ENCODE results near the gene MAP3K7CL.
"Not testable (repeated sequence)": the region's sequence is repeated elsewhere in the genome, so short reads cannot be mapped to it uniquely, and the experiment has no call there.

Gene MAP3K7CL

DNA sequence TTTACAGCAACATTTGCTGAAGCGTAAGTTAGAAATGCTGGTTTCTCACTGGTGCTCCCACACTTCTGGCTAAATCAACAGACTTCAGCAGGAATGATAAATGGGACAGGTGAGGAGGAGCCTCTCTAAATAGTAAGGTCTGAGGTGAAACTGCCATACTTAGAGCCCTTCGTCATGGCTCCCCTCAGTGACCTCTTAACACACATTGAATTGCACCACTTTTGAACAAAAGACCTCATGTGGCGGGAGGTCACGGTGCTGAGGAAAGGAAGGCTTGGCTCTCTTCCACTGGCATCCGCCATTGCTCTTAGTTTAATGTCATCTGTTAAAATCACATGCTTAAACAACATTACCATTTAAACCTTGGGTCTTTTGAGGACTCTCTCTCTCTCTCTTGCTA lies 3.4 kb downstream of the MAP3K7CL start:
- DNase-seq (ENCODE audit: low read depth), result no peak

- DNase-seq (ENCODE audit: low read depth), result no peak
These were observed 5.0 kb downstream of the MAP3K7CL start for GRCh38 chr21:29135481-29135880.

DNA sequence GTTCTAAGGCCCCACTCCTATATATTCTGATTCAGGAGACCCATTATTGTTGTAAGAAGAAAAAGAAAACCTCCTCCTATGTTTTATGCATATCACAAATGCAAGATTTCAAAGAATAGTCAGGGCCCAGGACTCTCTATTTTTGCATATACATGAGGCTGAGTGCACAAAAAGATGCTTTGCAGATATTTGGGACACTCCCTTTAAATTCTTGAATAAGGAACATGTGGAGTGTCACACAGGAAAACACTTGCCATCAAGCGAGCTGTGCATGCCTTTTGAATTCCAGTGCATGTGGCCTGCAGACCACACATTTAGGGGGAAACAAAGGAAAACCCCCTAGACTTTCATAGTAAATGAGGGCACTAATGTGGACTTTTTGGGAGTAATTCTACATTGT lies 5.6 kb downstream of the MAP3K7CL start:
- DNase-seq (ENCODE audit: low read depth), result no peak

DNA sequence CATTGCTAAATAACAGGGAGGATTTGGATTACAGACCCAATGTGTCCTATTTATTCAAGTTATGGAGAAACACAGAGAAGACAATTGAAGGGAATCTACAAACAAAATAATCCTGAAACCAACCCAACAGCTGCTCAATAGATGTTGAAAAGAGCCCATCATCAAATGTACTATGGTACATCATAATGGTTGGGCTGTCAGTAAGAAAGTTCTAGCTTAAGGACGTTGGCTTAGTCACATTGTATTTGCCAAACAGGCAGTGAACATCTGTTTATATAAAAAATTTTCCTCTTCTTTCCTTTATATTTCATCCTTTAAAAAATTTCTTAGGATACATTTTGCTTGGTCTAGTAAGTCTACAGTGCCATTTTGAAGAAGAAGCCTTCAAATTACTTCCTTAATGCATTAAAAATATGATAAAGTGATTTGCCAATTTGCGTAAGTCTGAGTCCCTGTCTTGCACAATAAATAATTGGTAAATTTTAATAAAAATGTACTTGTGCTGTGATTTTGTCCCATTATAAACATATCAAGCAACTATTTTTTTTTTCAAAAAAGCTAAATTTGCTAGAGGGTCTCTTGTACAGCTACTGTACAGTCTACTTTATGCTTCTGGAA lies 14.4 kb downstream of the MAP3K7CL start:
- DNase-seq (ENCODE audit: low read depth), result no peak

- DNase-seq (ENCODE audit: low read depth), result no peak
These were observed 14.9 kb downstream of the MAP3K7CL start for GRCh38 chr21:29145354-29145782.

DNA sequence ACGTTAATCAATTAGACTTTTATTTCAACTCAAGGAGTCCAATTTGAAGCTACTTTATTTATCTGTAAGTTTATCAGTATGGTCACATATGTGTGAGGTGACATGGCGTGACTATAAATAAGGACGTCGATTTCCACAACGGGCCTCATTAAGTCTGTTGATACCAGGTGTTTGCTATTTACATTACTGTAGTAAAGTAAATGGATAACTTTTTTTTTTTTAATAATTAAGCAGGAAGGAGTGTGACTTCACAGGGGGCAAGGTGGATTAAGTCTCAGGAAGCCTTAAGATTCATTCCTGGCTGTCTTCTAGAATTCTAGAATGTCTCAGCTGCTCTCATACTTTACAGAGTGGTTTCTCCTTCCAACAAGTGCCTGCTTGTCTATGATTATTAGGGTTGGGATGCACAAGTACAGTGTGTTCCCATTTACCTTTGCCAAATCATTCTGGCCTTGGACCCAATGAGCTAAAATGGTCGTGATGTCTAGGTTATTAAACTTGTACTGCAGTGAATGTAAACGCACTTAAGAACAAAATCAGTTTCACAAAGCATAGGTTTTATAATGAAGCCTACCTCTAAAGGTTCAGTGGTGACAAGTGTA lies 15.5 kb downstream of the MAP3K7CL start:
- no peak for DNase-seq (ENCODE audit: low read depth)

GRCh38 chr21:29146726-29147125 lies 16.3 kb downstream of the MAP3K7CL start:
- DNase-seq (ENCODE audit: low read depth), result no peak

DNA sequence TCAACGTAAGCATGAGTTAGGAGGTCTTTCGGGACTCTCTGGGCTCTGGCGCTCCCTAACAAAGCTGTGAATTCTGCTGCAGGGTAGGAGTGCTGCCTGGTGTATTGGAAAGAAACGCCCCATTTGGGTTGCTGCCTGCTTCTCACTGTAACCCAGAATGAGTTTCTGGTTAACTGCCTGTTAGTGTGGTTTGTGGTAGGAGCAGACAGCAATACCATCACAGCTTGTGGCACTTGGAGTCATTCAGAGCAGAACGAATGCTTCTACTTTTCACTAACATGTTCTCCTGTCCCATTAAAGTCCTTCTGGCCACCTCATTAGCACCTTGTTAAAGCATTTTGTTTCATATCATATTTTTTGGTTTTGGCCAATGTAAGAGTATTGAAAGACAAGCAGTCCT lies 18.1 kb downstream of the MAP3K7CL start:
- DNase-seq (ENCODE audit: low read depth), result no peak

DNA sequence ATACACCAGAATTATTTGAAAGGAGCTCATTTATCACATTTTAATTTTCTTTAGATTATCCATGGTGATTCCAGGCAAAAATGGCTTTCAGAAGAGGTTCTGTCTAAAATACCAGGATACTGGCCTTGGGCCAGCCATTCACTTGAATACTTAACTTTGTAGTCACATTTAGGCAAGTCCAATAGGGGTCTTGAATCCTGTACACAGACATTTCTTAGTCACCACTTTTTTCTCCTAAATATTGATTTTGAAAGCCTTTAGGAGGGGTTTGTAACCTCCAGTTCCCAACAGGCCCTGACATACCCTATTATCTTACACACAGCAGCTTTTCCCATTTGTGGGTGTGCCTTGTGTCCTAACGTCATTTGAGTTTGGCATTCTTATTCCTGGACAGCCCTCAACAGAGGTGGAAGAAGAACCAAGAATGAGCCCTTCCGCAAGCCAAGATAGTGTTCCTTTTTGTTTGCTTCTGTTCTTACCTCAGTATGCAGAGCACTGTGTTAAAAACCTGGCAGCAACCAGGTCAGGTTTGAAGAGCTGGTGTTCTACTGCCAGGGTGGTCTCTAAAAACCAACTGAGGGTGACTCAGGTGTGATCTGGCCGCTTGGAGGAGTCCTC lies 19.5 kb downstream of the MAP3K7CL start:
- no peak for DNase-seq (ENCODE audit: low read depth)

GRCh38 chr21:29151931-29152330 lies 21.5 kb downstream of the MAP3K7CL start:
- DNase-seq (ENCODE audit: low read depth), result no peak

GRCh38 chr21:29152916-29153315 lies 22.5 kb downstream of the MAP3K7CL start:
- no peak for DNase-seq (ENCODE audit: low read depth)

- no peak for DNase-seq (ENCODE audit: low read depth)
These were observed 23.8 kb downstream of the MAP3K7CL start for GRCh38 chr21:29154270-29154669.

GRCh38 chr21:29155118-29155932 lies 24.9 kb downstream of the MAP3K7CL start:
- DNase-seq (ENCODE audit: low read depth), result no peak

- no peak for DNase-seq (ENCODE audit: low read depth)
These were observed 25.5 kb downstream of the MAP3K7CL start for GRCh38 chr21:29155933-29156260.

- no peak for DNase-seq (ENCODE audit: low read depth)
These were observed 26.6 kb downstream of the MAP3K7CL start for GRCh38 chr21:29157080-29157479.

DNA sequence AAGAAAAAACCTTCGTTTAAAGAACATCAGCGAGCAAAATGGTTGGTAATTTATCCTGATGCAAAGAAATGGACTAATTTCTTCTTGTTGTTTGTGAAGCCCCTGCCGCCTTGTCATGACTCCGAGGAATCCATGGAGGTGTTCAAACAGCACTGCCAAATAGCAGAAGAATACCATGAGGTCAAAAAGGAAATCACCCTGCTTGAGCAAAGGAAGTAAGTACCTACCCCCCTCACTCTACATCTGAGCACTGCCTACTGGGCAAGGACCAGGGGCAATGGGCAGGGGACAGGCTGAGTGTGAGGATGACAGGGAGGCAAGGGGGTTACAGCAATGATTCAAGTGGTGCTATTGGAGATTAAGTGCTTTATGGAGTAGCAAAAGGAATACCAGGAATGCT lies 29.4 kb downstream of the MAP3K7CL start:
- no peak for DNase-seq (ENCODE audit: low read depth)

DNA sequence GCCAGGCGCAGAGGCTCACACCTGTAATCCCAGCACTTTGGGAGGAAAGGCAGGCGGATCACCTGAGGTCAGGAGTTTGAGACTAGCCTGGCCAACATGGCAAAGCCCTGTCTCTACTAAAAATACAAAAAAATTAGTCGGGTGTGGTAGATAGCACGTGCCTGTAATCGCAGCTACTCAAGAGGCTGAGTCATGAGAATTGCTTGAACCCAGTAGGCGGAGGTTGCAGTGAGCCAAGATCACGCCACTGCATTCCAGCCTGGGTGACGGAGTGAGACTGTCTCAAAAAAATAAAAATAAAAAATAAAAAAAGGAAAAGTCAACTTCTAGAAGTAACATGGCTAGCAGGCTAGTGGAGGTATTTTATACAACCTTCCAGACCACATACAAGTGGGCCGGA lies 32.4 kb downstream of the MAP3K7CL start:
- DNase-seq (ENCODE audit: low read depth), result not testable (repeated sequence)

GRCh38 chr21:29163341-29164115 lies 33.1 kb downstream of the MAP3K7CL start:
- no peak for DNase-seq (ENCODE audit: low read depth)

DNA sequence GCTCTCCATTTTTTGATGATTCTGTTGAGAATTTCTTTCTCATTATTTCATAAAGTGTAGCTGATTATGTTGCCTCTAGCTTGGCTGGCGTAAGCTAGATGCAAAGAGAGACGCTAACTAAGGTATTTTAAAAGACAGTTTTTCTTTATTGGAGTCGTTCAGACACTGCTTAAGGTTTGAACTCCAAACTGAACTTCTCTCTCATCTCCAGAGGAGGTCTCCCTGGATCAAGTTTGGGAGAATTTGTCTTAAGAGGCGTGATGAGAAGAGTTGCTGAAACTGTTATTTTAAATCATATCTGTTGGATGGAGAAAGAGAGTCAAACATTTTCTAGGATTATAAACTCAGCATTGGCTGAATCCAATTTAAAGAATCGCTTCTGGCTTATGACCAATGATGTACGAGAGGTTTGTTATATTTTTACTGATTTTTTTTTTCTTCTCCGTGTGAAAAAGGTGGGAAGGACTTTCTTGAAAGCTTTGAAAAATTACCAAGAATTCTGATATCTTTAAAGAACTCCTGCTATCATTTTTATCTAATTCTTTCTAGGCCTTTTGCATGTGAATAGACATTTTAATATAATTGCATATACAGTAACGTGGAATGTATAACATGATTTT lies 34.0 kb downstream of the MAP3K7CL start:
- DNase-seq (ENCODE audit: low read depth), result no peak

GRCh38 chr21:29166323-29166722 lies 35.9 kb downstream of the MAP3K7CL start:
- no peak for DNase-seq (ENCODE audit: low read depth)

DNA sequence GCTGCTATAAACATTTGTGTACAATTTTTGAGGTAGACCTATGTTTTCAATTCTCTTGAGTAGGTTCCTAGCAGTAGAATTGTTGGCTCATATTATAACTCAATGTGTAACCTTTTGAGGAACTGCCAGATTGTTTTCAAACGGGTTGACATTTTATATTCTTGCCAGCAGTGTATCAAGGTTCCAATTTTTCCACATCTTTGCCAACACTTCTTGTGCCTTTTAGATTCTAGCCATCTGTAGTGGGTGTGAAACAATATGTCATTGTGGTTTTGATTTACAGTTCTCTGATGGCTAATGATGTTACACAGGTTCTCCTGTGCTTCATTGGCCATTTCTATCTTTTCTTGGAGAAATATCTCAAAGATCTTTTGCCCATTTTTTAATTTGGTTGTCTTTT lies 36.4 kb downstream of the MAP3K7CL start:
- no peak for DNase-seq (ENCODE audit: low read depth)

GRCh38 chr21:29167481-29167880 lies 37.0 kb downstream of the MAP3K7CL start:
- not testable (repeated sequence) for DNase-seq (ENCODE audit: low read depth)
